RWPE1 (cell line): ENCODE data around the gene XRN2.
A peak's percentile ranks its signal among the peaks of the same experiment; 100 is the strongest.

ENCODE experiments used
- CTCF ChIA-PET: fragments of 350-600 bp; sonication (Branson Sonifier 250); formaldehyde crosslinking; extraction: SDS; loops from one replicate; lab custom pipeline; 2021; lab: Yijun Ruan, JAX
- POLR2A ChIA-PET: fragments of 400-600 bp; formaldehyde crosslinking; extraction: SDS; loops from one replicate; lab custom pipeline; 2020; ENCODE audit warnings: antibody characterized with exemption; ENCODE audit not compliant: low non-redundant PET; lab: Yijun Ruan, JAX
- DNase-seq: peaks from one replicate; pipeline ENCODE4 v3.0.0; 2012; ENCODE audit warnings: low spot score
- H3K27ac ChIP-seq: fragments of 450-650 bp; 2 replicates; pipeline ENCODE4 v1.5.1; 2017
- CTCF ChIP-seq: fragments of 450-650 bp; conservative IDR thresholded peaks from 2 replicates; pipeline ENCODE4 v1.5.1; 2017; ENCODE audit warnings: low read depth, mild to moderate bottlenecking

Gene XRN2

GRCh38 chr20:21308340-21308739 lies 5.2 kb downstream of the XRN2 start:
- TF ChIP-seq CTCF, result no peak
- no peak for DNase-seq
- ChIA-PET POLR2A (no interaction called here), CTCF (no interaction called here)
- no peak overlapping the region for H3K27ac ChIP-seq

- TF ChIP-seq CTCF, result no peak
- CTCF ChIA-PET, result interaction anchor here (0.6 kb wide), 2 partner anchors 196 to 1226 kb away, joined by 3 read pairs; no protein-coding TSS in a partner anchor
These were observed 6.7 kb downstream of the XRN2 start for GRCh38 chr20:21309678-21310467.

GRCh38 chr20:21312813-21313474 lies 9.8 kb downstream of the XRN2 start:
- POLR2A ChIA-PET, result no interaction called here
- no peak overlapping the region for H3K27ac ChIP-seq
- no peak for TF ChIP-seq CTCF
- no peak for DNase-seq
- CTCF ChIA-PET, result interaction anchor here (0.6 to 0.7 kb wide), 3 partner anchors 11 to 1578 kb away, joined by 3 to 4 read pairs (median 3); no protein-coding TSS in a partner anchor

More at GRCh38 chr20:21309678-21310467, 6.7 kb downstream of the XRN2 start:
- DNase-seq, result no peak
- POLR2A ChIA-PET, result no interaction called here
- no peak overlapping the region for H3K27ac ChIP-seq

- ChIA-PET CTCF (no interaction called here), POLR2A (no interaction called here)
- TF ChIP-seq CTCF, result no peak
- H3K27ac ChIP-seq, result peak overlapping the region; percentile 83
- peak; percentile 53 for DNase-seq
These were observed 12.0 kb downstream of the XRN2 start for GRCh38 chr20:21315138-21315537.

- ChIA-PET CTCF (no interaction called here), POLR2A (no interaction called here)
- no peak for DNase-seq
- no peak overlapping the region for H3K27ac ChIP-seq
- TF ChIP-seq CTCF, result no peak
These were observed 19.1 kb downstream of the XRN2 start for GRCh38 chr20:21322083-21322710.

- ChIA-PET POLR2A (no interaction called here), CTCF (interaction anchor here (0.6 to 1.0 kb wide), 3 partner anchors 15 to 188 kb away, joined by 3 to 4 read pairs (median 3); no protein-coding TSS in a partner anchor)
- DNase-seq, result no peak
- no peak for TF ChIP-seq CTCF
- 0 out of 2 replicates have a peak overlapping the region, but pooled peaks have one; percentile 25 for H3K27ac ChIP-seq
These were observed 19.8 kb downstream of the XRN2 start for GRCh38 chr20:21322921-21323331.
